Type B pancreatic cell (in vitro differentiated cells): ENCODE measurements around the gene HSPA1A. TPM values are rescaled to one million over a fixed set of nuclear protein-coding genes. Genes with fewer than 3 reads are reported as not detected.
"Not testable (repeated sequence)": the region's sequence is repeated elsewhere in the genome, so short reads cannot be mapped to it uniquely, and the experiment has no call there.

ENCODE experiments used
- DNase-seq: peaks from one replicate; pipeline ENCODE4 v3.0.0; 2021; ENCODE audit warnings: mixed read lengths; ENCODE audit not compliant: unreplicated experiment; ENCODE audit errors: extremely low spot score
- H3K27ac Mint-ChIP-seq: 2 replicates; pipeline ENCODE4 v1.8.0; 2021; ENCODE audit warnings: mild to moderate bottlenecking, mixed read lengths
- H3K27me3 Mint-ChIP-seq: 2 replicates; pipeline ENCODE4 v1.8.0; 2021; ENCODE audit warnings: mixed read lengths
- H3K36me3 Mint-ChIP-seq: 2 replicates; pipeline ENCODE4 v1.8.0; 2021; ENCODE audit warnings: mixed read lengths
- H3K4me1 Mint-ChIP-seq: one replicate; pipeline ENCODE4 v1.8.0; 2021; ENCODE audit warnings: mixed read lengths; ENCODE audit not compliant: unreplicated experiment
- H3K4me3 Mint-ChIP-seq: 2 replicates; pipeline ENCODE4 v1.8.0; 2021; ENCODE audit warnings: mild to moderate bottlenecking, mixed read lengths
- H3K9me3 Mint-ChIP-seq: 2 replicates; pipeline ENCODE4 v1.8.0; 2021; ENCODE audit warnings: mixed read lengths
- CTCF ChIP-seq: fragments of 200-600 bp; sonication (generic); conservative IDR thresholded peaks from 2 replicates; pipeline ENCODE4 v1.5.0; 2021; ENCODE audit warnings: antibody characterized with exemption, mild to moderate bottlenecking
- total RNA-seq: library from RNA; stranded (reverse); gene quantifications from 2 replicates; pipeline ENCODE4 v1.2.1, GENCODE V29; 2021; ENCODE audit warnings: low replicate concordance

HSPA1A gene
- total RNA-seq, 1 donor from 2014 or later = 45.7 TPM

GRCh38 chr6:31822036-31822821 is 6.9 kb downstream of the HSPA1A start:
- Mint-ChIP-seq H3K9me3 (no peaks in the 10 kb centered on the region), H3K27ac (peak overlapping the region; percentile 98), H3K4me3 (peak overlapping the region; percentile 93), H3K4me1 (peaks cover 47% of the 10 kb centered on the region), H3K36me3 (peaks cover 4% of the 10 kb centered on the region), H3K27me3 (no peaks in the 10 kb centered on the region)
- no peak for DNase-seq
- no peak for TF ChIP-seq CTCF

DNA sequence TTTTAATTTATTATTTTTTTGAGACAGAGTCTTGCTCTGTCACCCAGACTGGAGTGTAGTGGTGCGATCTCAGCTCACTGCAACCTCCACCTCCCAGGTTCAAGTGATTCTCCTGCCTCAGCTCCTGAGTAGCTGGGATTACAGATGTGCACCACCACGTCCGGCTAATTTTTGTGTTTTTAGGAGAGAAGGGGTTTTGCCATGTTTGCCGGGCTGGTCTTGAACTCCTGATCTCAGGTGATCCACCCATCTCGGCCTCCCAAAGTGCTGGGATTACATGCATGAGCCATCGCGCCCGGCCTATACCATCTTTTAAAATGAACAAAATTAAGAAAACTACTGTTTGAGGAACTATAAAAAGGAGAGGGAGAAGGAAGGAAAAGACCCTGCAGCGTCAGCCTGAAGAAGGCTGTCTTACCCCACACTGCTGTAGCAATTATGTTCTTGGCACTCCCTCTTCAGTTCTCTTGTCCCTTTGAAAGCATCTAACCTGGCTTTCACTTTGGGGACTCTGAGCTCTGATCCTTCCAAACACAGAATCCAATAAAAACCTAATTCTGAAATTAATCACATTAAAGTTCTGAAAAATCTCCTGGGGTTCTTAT is 8.4 kb downstream of the HSPA1A start:
- H3K27me3 Mint-ChIP-seq, DNase-seq, H3K36me3 Mint-ChIP-seq, H3K9me3 Mint-ChIP-seq: not testable (repeated sequence)
- Mint-ChIP-seq H3K27ac (peak overlapping the region; percentile 82), H3K4me3 (peak overlapping the region; percentile 63), H3K4me1 (peaks cover 47% of the 10 kb centered on the region)

DNA sequence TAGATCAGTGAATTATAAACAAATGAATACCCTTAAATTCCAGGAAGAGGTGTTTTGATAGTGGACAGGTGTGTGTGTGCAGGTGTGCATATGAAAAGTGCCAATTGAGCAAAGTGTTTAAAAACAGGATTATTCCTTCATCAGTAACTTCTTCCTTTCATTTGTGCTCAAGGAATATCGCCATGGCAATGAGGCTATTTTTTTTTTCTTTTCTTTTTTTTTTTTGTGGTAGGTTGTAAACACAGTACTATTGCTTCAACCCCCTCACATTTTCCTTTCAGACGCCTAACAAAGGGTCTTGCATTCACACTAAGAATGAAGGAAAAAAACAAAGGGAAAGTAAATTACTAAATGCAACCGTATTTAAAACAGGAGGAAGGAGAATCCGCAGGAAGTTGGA is 10.2 kb downstream of the HSPA1A start:
- Mint-ChIP-seq H3K9me3 (no peaks in the 10 kb centered on the region), H3K36me3 (peaks cover 7% of the 10 kb centered on the region), H3K27ac (peak overlapping the region; percentile 99), H3K4me1 (peaks cover 53% of the 10 kb centered on the region), H3K27me3 (no peaks in the 10 kb centered on the region), H3K4me3 (peak overlapping the region; percentile 79)
- TF ChIP-seq CTCF = no peak
- DNase-seq = no peak

DNA sequence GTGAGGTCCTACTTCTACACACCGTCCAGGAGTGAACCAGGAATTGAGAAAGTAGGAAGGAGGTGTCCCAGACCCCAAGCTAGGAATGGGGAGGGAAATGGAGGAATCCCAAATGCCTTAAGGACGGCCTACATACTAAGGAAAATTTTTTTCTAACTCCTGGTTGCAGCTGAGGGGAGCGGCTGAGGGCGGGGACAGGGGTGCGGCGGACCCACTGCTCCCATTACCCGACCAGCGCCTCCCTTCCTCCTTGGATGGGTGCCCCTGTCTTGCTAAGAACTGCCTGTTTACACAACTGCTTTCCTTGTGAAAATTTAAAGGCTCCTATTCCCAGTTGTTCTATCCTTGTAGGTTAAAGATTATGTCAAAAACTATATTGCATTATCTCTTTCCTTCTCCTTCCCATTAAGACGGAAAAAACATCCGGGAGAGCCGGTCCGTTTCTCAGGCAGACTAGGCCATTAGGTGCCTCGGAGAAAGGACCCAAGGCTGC is 11.5 kb downstream of the HSPA1A start:
- TF ChIP-seq CTCF = no peak
- DNase-seq = no peak
- peak overlapping the region; percentile 91 for H3K4me3 Mint-ChIP-seq

DNA sequence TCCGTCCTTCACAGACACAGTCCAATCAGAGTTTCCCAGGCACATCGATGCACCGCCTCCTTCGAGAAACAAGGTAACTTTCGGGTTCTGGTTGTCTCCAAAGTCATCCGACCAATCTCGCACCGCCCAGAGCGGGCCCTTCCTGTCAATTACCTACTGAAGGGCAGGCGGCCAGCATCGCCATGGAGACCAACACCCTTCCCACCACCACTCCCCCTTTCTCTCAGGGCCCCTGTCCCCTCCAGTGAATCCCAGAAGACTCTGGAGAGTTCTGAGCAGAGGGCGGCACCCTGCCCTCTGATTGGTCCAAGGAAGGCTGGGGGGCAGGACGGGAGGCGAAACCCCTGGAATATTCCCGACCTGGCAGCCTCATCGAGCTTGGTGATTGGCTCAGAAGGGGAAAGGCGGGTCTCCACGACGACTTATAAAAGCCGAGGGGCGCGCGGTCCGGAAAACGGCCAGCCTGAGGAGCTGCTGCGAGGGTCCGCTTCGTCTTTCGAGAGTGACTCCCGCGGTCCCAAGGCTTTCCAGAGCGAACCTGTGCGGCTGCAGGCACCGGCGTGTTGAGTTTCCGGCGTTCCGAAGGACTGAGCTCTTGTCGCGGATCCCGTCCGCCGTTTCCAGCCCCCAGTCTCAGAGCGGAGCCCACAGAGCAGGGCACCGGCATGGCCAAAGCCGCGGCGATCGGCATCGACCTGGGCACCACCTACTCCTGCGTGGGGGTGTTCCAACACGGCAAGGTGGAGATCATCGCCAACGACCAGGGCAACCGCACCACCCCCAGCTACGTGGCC is 12.1 kb downstream of the HSPA1A start, which contains the start of gene HSPA1B:
HSPA1B (plus strand) TSS at position 453 of the 794 bp plus-strand sequence; CDS start at position 666, 213 bp downstream.
- Mint-ChIP-seq H3K9me3 (no peaks in the 10 kb centered on the region), H3K27ac (peak within 1 kb of the TSS; percentile 99), H3K4me3 (peak within 1 kb of the TSS; percentile 91), H3K27me3 (no peaks in the 10 kb centered on the region), H3K4me1 (peaks cover 45% of the 10 kb centered on the region), H3K36me3 (peaks cover 7% of the 10 kb centered on the region)
- TF ChIP-seq CTCF = no peak
- DNase-seq = peak; percentile 97

More for the DNA sequence above, 11.5 kb downstream of the HSPA1A start:
- Mint-ChIP-seq H3K9me3 (no peaks in the 10 kb centered on the region), H3K27ac (peak overlapping the region; percentile 99), H3K36me3 (peaks cover 7% of the 10 kb centered on the region), H3K4me1 (peaks cover 51% of the 10 kb centered on the region), H3K27me3 (no peaks in the 10 kb centered on the region)
